ENCODE results near the gene AOPEP.

The AOPEP gene

DNA sequence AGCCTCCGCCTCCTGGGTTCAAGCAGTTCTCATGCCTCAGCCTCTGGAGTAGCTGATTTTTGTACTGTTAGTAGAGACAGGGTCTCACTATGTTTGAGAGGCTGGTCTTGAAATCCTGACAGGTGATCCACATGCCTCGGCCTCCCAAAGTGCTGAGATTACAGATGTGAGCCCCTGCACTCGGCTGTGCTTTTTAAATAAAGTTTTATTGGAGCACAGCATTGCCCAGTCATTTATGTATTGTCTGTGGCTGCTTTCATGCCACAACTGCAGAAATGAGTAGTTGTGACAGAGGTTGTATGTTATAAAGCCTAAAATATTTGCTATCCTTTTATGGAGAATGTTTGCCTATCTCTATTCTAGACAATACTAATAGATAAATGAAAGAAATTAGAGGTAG, 169.2 kb downstream of the AOPEP start:
- Histone ChIP-seq H3K27ac (ENCODE audit: low read depth, low read length, poor library complexity, severe bottlenecking) (no peak overlapping the region), H4K20me1 (ENCODE audit: insufficient read depth, low read length) (no peaks in the 10 kb centered on the region), H3K79me2 (ENCODE audit: insufficient read depth, low read length) (0 out of 2 replicates have a peak, but pooled peaks cover 2% of the 10 kb centered on the region), H3K4me2 (ENCODE audit: low read length) (no peak overlapping the region), H3K9me2 (ENCODE audit: low read depth, low read length) (no peaks in the 10 kb centered on the region), H3K27me3 (ENCODE audit: insufficient read depth, low read length) (no peaks in the 10 kb centered on the region), H3F3A (ENCODE audit: insufficient read depth, low read length) (no peaks in the 10 kb centered on the region; the same call in 1 of the 2 replicates), H3K9ac (ENCODE audit: low read length) (no peak overlapping the region), H3K4me3 (ENCODE audit: low read depth, low read length, poor library complexity, severe bottlenecking) (no peak overlapping the region), H2AFZ (ENCODE audit: low read length) (no peak overlapping the region), H3K36me3 (ENCODE audit: insufficient read depth, low read length) (peaks cover 4% of the 10 kb centered on the region; the same call in 1 of the 2 replicates), H3K4me1 (ENCODE audit: insufficient read depth, low read length, severe bottlenecking) (no peaks in the 10 kb centered on the region), H3K9me3 (ENCODE audit: low read length) (peaks cover 5% of the 10 kb centered on the region)
- TF ChIP-seq, protein P1, sequence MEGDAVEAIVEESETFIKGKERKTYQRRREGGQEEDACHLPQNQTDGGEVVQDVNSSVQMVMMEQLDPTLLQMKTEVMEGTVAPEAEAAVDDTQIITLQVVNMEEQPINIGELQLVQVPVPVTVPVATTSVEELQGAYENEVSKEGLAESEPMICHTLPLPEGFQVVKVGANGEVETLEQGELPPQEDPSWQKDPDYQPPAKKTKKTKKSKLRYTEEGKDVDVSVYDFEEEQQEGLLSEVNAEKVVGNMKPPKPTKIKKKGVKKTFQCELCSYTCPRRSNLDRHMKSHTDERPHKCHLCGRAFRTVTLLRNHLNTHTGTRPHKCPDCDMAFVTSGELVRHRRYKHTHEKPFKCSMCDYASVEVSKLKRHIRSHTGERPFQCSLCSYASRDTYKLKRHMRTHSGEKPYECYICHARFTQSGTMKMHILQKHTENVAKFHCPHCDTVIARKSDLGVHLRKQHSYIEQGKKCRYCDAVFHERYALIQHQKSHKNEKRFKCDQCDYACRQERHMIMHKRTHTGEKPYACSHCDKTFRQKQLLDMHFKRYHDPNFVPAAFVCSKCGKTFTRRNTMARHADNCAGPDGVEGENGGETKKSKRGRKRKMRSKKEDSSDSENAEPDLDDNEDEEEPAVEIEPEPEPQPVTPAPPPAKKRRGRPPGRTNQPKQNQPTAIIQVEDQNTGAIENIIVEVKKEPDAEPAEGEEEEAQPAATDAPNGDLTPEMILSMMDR (IDR thresholded peaks at IDR 0.05; ENCODE audit: low read length), result no peak
- TF ChIP-seq EZH2 (IDR thresholded peaks at IDR 0.05; ENCODE audit: borderline replicate concordance, low read length), result no peak

DNA sequence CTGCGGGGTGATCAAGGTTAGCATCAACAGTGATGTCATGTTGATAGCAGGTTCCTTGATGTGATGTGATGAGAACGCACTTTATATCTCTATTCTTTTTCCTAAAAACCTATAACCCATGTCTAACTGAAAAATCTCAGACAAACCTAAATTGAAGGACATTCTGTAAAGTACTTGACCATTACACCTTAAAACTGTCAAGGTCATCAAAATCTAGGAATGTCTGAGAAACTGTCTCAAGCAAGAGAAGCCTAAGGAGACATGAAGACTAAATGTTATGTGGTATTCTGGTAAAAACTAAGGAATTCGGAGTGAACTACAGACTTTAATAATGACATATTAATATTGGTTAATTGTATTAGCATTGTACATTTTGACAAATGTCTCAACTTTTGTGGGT, 170.0 kb downstream of the AOPEP start:
- H3K4me1 ChIP-seq (ENCODE audit: insufficient read depth, low read length, severe bottlenecking), result no peaks in the 10 kb centered on the region
- H3K9me3 ChIP-seq (ENCODE audit: low read length), result no peaks in the 10 kb centered on the region; the same call in 1 of the 2 replicates
- H3F3A ChIP-seq (ENCODE audit: insufficient read depth, low read length), result no peaks in the 10 kb centered on the region; the same call in 1 of the 2 replicates
- TF ChIP-seq, protein P1 (IDR thresholded peaks at IDR 0.05; ENCODE audit: low read length), result no peak
- TF ChIP-seq EZH2 (IDR thresholded peaks at IDR 0.05; ENCODE audit: borderline replicate concordance, low read length), result no peak
- H3K36me3 ChIP-seq (ENCODE audit: insufficient read depth, low read length), result no peaks in the 10 kb centered on the region
- H4K20me1 ChIP-seq (ENCODE audit: insufficient read depth, low read length), result no peaks in the 10 kb centered on the region
- H3K27ac ChIP-seq (ENCODE audit: low read depth, low read length, poor library complexity, severe bottlenecking), result no peak overlapping the region
- no peak overlapping the region for H3K4me2 ChIP-seq (ENCODE audit: low read length)
- H3K79me2 ChIP-seq (ENCODE audit: insufficient read depth, low read length), result no peaks in the 10 kb centered on the region
- H3K9me2 ChIP-seq (ENCODE audit: low read depth, low read length), result no peaks in the 10 kb centered on the region
- no peak overlapping the region for H2AFZ ChIP-seq (ENCODE audit: low read length)
- H3K27me3 ChIP-seq (ENCODE audit: insufficient read depth, low read length), result no peaks in the 10 kb centered on the region
- no peak overlapping the region for H3K9ac ChIP-seq (ENCODE audit: low read length)
- H3K4me3 ChIP-seq (ENCODE audit: low read depth, low read length, poor library complexity, severe bottlenecking), result no peak overlapping the region

DNA sequence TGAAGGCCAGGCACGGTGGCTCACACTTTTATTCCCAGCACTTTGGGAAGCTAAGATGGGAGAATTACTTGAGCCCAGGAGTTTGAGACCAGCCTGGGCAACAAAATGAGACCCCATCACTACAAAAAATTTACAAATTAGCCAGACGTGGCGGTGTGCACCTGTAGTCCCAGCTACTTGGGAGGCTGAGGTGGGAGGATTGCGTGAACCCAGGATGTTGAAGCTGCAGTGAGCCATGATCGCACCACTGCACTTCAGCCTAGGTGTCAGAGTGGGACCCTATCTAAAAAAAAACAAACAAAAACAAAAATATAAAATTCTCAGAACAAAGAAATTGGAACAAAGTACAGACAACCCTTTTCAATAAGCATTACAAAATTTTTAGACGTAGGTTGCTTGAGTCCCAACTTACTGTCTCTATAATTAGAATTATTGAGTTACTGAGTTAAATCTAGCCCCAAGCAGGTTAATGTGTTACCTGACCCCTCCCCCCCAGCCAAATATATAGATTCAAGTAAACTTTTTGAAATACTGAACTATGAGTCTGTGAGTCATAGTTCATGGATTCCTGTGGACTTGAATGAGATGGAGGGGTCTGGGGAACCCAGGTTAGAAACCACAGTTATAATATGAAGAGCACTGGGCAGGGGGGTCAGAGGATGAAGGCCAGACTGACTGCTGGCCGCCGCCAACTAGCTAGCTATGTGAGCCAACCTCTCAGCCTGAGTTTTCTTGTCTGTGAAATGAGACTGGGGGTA, 173.1 kb downstream of the AOPEP start:
- Histone ChIP-seq H3K4me1 (ENCODE audit: insufficient read depth, low read length, severe bottlenecking) (peaks cover 8% of the 10 kb centered on the region), H3K36me3 (ENCODE audit: insufficient read depth, low read length) (no peaks in the 10 kb centered on the region), H2AFZ (ENCODE audit: low read length) (no peak overlapping the region), H3K79me2 (ENCODE audit: insufficient read depth, low read length) (no peaks in the 10 kb centered on the region), H4K20me1 (ENCODE audit: insufficient read depth, low read length) (no peaks in the 10 kb centered on the region), H3K9me3 (ENCODE audit: low read length) (no peaks in the 10 kb centered on the region), H3K9ac (ENCODE audit: low read length) (no peak overlapping the region), H3K4me3 (ENCODE audit: low read depth, low read length, poor library complexity, severe bottlenecking) (no peak overlapping the region), H3K4me2 (ENCODE audit: low read length) (no peak overlapping the region), H3K27ac (ENCODE audit: low read depth, low read length, poor library complexity, severe bottlenecking) (no peak overlapping the region), H3K27me3 (ENCODE audit: insufficient read depth, low read length) (no peaks in the 10 kb centered on the region), H3K9me2 (ENCODE audit: low read depth, low read length) (no peaks in the 10 kb centered on the region), H3F3A (ENCODE audit: insufficient read depth, low read length) (no peaks in the 10 kb centered on the region)
- TF ChIP-seq EZH2 (IDR thresholded peaks at IDR 0.05; ENCODE audit: borderline replicate concordance, low read length), result no peak
- TF ChIP-seq, protein P1 (IDR thresholded peaks at IDR 0.05; ENCODE audit: low read length), result no peak

All from OCI-LY1 (cell line).